Mucosa of descending colon (tissue), 3 donors: ENCODE results near the gene SPINK4. TPM values are rescaled to one million over a fixed set of nuclear protein-coding genes. Genes with fewer than 3 reads are reported as not detected.

Experiments
- ATAC-seq: fragments of 200-7000 bp; cut with Tn5 transposase; one replicate; pipeline ENCODE4 v1.9.1; 2020; ENCODE audit warnings: mild to moderate bottlenecking, moderate library complexity
- DNase-seq, 3 donors: peaks; one replicate each; pipeline ENCODE4 v3.0.0-alpha.2; 2020
- H3K36me3 ChIP-seq: fragments of 200-600 bp; one replicate; pipeline ENCODE4 v1.8.0; 2021; ENCODE audit warnings: low read depth, mild to moderate bottlenecking
- H3K4me1 ChIP-seq: fragments of 200-600 bp; one replicate; pipeline ENCODE4 v1.8.0; 2021; ENCODE audit warnings: low read depth, mild to moderate bottlenecking
- H3K4me3 ChIP-seq: fragments of 200-600 bp; one replicate; pipeline ENCODE4 v1.8.0; 2021; ENCODE audit warnings: mild to moderate bottlenecking
- H3K9me3 ChIP-seq: fragments of 200-600 bp; one replicate; pipeline ENCODE4 v1.8.0; 2021; ENCODE audit warnings: mild to moderate bottlenecking
- intact Hi-C, 2 donors: fragments of 100-400 bp; cut with DNase I in 1 of 2; cut with micrococcal nuclease in 1 of 2; formaldehyde crosslinking; loops; one replicate each; pipeline versions ENCODE4 v1.11.0 to v1.11.1; 2022; cut with DNase I, micrococcal nuclease
- total RNA-seq, 3 donors: library from RNA; stranded (reverse); fragmentation: NEBNext Ultra II Directional in 2 of 3; extraction: Animal tissue kit (Norgen Biotek cat#: 25700) in 2 of 3; gene quantifications; one replicate each; pipeline versions ENCODE4 v1.2.1 to v1.2.4, GENCODE V29; 2021 to 2023
- TF ChIP-seq, protein P1 (sequence below): fragments of 200-600 bp; IDR thresholded peaks from one replicate; pipeline ENCODE4 v1.8.0; 2022; ENCODE audit warnings: antibody characterized with exemption, mild to moderate bottlenecking
- donor health status: DM: no; HTN: no; CAD: no; lungs with moderate emphysema.
- donor health status: DM: no; HTN: no; CAD: no.
- donor health status: DM: no; HTN: yes; CAD: no.

SPINK4 gene
- total RNA-seq, 3 donors from 2014 or later, result 13.2 to 85.2 (median 33.3) TPM

DNA sequence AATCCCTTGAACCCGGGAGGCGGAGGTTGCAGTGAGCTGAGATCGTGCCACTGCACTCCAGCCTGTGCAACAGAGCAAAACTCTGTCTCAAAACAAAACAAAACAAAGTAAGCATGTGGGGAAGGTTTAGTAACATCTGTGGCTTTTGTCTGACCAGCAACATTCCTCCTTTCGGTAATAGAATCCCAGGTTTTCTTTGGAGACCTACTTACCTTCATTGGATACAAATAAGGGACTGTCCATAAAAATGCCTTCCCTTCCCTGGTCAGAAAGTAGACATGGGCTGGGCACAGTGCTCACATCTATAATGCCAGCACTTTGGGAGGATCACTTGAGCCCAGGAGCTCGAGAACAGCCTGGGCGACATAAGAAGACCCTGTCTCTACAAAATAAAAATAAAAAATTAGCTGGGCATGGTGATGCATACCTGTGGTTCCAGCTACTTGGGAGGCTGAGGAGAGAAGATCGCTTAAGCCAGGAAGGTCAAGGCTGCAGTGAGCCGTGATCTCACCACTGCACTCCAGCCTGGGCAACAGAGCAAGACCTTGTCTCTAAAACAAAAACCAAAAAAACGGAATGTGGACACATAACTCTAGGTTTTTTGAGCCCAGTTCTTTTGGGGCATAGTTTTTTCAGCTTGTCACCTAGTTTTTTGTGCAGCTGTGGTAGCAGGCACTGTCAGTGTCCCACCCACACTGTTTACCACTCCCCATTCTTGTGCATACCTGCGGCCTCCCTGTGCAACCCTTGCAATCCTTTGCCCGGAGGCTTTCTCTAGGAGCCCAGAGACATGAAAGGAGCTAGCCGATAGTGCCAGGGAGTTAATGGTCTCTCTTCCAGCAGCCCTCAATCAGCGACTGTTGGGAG lies 9.0 kb upstream of the SPINK4 start:
- Histone ChIP-seq H3K9me3 (no peaks in the 10 kb centered on the region), H3K4me3 (no peak overlapping the region), H3K4me1 (peaks cover 33% of the 10 kb centered on the region), H3K36me3 (no peaks in the 10 kb centered on the region)
- intact Hi-C loops, result no loop called here
- TF ChIP-seq, protein P1, sequence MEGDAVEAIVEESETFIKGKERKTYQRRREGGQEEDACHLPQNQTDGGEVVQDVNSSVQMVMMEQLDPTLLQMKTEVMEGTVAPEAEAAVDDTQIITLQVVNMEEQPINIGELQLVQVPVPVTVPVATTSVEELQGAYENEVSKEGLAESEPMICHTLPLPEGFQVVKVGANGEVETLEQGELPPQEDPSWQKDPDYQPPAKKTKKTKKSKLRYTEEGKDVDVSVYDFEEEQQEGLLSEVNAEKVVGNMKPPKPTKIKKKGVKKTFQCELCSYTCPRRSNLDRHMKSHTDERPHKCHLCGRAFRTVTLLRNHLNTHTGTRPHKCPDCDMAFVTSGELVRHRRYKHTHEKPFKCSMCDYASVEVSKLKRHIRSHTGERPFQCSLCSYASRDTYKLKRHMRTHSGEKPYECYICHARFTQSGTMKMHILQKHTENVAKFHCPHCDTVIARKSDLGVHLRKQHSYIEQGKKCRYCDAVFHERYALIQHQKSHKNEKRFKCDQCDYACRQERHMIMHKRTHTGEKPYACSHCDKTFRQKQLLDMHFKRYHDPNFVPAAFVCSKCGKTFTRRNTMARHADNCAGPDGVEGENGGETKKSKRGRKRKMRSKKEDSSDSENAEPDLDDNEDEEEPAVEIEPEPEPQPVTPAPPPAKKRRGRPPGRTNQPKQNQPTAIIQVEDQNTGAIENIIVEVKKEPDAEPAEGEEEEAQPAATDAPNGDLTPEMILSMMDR, result no peak
- DNase-seq (no peak), ATAC-seq (no peak)

GRCh38 chr9:33231623-33231942 lies 8.4 kb upstream of the SPINK4 start:
- ATAC-seq (no peak), DNase-seq (no peak)
- H3K9me3 ChIP-seq, result no peaks in the 10 kb centered on the region
- TF ChIP-seq, protein P1, result no peak
- H3K36me3 ChIP-seq, result no peaks in the 10 kb centered on the region
- peaks cover 33% of the 10 kb centered on the region for H3K4me1 ChIP-seq
- intact Hi-C loops, result no loop called here
- H3K4me3 ChIP-seq, result no peak overlapping the region

GRCh38 chr9:33232815-33233214 lies 7.2 kb upstream of the SPINK4 start:
- TF ChIP-seq, protein P1, result no peak
- intact Hi-C loops, result no loop called here
- H3K4me1 ChIP-seq, result peaks cover 33% of the 10 kb centered on the region
- no peak overlapping the region for H3K4me3 ChIP-seq
- H3K36me3 ChIP-seq, result no peaks in the 10 kb centered on the region
- no peak for DNase-seq
- ATAC-seq, result no peak
- no peaks in the 10 kb centered on the region for H3K9me3 ChIP-seq

DNA sequence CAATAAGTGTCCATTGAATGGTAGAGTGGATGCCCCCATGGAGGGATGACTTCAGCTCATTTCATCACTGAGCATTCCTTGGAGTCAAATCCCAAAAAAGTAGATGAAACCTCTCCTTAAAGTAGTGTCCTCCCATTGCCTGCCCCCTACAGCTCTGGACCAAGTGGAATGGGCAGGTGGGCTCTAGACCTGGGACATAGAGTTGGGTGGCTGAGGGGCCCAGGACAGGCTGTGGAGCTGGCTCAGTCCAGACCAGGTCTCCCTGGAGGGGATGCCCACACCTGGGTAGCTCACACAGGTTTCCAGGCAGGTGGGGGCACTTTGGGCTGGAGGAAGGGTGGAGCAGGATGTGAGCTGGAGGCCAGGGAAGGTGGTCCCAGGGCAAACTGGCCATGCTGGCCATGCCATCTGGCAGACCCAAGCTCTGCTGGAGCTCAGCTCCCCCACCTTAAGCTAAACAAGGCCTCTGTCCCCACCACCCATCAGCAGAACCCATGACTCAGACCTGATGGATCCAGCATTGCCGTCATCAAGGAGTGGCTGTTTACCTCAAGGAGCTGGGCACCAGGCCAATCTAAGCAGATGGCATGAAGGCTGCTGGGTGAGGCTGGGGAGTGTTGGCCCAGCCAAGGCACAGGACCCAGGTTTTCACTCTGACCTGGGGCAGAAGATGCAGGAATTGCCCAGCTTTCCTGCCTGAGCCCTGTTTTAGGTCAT lies 6.2 kb upstream of the SPINK4 start:
- intact Hi-C loops, result no loop called here
- Histone ChIP-seq H3K36me3 (no peaks in the 10 kb centered on the region), H3K4me1 (peaks cover 31% of the 10 kb centered on the region), H3K4me3 (no peak overlapping the region), H3K9me3 (no peaks in the 10 kb centered on the region)
- DNase-seq (peak; percentile 91 to 98 (median 91)), ATAC-seq (peak; percentile 86)
- TF ChIP-seq, protein P1, result no peak

DNA sequence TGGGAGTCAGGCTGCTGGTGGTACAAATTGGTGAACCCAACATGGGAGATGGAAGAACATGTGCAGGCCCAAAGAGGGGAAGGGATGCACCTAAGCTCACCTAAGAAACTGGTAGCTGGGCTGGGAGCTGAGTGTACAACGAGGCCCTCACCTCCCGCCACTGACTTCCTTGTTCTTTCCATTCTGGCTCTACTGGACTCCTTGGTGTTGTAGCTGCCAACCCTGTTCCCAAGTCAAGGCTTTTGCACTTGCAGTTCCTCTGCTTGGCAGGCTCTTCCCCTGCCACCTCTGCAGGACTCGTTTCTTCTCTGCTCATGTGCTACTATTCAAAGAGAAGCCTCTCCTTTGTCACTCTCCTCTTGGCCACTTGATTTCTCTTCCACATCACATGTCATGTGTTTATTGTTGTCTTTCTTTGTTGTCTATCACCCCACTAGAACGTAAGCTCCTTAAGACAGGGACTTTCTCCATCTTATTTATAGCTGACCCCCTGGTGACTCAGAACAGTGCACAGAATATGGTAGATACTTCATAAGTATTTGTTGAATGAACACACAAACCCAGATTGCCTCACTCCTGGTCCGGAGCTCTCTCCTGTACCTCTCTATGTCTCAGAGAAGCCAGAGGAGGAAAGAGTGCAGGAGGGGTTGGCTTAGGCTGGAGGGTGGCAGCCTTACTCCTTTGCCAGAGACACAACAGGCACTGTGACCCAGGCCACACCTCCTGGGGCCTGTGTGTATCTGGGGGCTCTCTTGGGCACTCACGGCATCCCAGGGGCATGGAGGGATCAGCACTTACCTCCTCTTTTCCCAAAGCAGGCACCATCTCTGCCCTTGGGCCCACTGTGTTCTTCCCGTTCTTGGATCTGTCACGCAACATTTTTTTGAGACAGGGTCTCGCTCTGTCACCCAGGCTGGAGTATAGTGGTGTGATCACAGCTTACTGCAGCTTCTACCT lies 5.2 kb upstream of the SPINK4 start:
- no peaks in the 10 kb centered on the region for H3K36me3 ChIP-seq
- H3K4me1 ChIP-seq, result peaks cover 26% of the 10 kb centered on the region
- TF ChIP-seq, protein P1, result no peak
- H3K9me3 ChIP-seq, result no peaks in the 10 kb centered on the region
- intact Hi-C loops, result no loop called here
- ATAC-seq (peak; percentile 39), DNase-seq (peak in 1 of 3 donors; percentile 48)
- no peak overlapping the region for H3K4me3 ChIP-seq
